ENCODE data around the gene AP5Z1.

Gene AP5Z1

DNA sequence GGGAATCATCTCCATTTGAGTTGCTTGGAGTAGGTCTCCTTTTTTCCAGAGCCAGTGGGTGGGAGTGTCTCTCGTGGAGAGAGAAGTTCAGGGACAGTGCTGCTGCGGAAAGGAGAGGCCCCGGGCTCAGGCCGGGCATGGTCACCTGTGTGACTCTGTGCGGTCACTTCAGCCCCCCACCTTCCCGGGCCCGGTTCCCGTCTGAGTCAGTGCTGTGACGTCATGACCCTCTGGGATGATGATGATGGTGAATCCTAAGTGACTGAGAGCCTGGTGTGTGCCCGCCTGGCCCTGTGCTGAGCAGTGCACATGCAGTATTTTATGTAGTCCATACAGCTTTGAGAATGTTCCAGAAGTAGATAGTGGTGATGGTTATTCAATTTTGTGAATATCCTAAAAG is 32.6 kb upstream of the AP5Z1 start:
- Histone ChIP-seq H3K27ac (replicated peaks) (no peak overlapping the region), H3K27me3 (ENCODE audit: insufficient read depth, poor library complexity, severe bottlenecking) (no peaks in the 10 kb centered on the region), H3K4me3 (replicated peaks; ENCODE audit: insufficient read depth, low read length) (no peak overlapping the region)
- TF ChIP-seq, protein P1, sequence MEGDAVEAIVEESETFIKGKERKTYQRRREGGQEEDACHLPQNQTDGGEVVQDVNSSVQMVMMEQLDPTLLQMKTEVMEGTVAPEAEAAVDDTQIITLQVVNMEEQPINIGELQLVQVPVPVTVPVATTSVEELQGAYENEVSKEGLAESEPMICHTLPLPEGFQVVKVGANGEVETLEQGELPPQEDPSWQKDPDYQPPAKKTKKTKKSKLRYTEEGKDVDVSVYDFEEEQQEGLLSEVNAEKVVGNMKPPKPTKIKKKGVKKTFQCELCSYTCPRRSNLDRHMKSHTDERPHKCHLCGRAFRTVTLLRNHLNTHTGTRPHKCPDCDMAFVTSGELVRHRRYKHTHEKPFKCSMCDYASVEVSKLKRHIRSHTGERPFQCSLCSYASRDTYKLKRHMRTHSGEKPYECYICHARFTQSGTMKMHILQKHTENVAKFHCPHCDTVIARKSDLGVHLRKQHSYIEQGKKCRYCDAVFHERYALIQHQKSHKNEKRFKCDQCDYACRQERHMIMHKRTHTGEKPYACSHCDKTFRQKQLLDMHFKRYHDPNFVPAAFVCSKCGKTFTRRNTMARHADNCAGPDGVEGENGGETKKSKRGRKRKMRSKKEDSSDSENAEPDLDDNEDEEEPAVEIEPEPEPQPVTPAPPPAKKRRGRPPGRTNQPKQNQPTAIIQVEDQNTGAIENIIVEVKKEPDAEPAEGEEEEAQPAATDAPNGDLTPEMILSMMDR (IDR thresholded peaks at IDR 0.05; ENCODE audit: insufficient read depth, low read length), result no peak
- DNase-seq (ENCODE audit: low read depth in 1 of 2, low spot score in 1 of 2), result no peak

DNA sequence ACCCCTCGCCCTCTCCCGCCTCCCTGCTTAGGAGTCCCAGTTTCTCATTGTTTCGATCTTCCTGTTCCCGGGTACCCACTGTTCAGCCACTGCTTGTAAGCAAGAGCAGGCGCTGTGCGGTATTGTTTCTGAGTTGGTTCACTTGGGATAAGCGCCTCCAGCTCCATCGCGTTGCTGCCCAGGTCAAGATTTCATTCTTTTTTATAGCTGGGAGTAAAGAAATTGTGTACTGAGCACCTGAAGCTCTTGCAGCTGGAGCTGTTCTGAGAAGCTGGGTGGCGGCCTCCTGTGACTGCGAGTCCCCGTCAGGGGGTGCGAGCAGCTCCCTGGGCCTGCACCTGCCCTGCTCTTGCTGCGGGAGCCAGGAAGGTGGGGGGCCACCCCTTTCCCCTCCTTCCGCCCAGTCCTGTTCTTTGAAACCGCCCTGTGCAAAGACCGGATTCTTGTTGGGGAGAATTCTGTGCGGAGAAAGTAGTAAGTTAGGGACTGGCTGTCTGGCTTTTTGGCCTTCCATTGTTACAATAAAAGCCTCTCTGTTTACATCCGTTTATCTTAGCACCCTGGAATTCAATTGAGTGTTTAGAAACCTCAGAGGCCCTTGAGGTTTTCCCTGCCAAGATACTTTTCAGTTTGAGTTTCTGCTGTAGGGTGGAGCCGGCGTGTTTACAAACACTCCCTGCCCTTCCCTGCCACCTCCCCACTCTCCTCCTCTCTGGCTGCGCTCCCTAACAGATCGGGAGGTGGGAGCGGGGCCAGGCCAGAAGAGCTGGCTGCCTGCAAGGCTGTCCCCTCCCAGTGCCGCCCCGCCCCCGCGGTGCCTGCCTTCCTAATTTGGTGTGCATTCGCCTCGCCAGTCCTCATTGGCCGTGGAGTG is 30.8 kb upstream of the AP5Z1 start:
- no peak; the same call in 1 of the 2 replicates for TF ChIP-seq SPI1 (IDR thresholded peaks at IDR 0.05; ENCODE audit: borderline replicate concordance, low read depth)
- TF ChIP-seq, protein P2, sequence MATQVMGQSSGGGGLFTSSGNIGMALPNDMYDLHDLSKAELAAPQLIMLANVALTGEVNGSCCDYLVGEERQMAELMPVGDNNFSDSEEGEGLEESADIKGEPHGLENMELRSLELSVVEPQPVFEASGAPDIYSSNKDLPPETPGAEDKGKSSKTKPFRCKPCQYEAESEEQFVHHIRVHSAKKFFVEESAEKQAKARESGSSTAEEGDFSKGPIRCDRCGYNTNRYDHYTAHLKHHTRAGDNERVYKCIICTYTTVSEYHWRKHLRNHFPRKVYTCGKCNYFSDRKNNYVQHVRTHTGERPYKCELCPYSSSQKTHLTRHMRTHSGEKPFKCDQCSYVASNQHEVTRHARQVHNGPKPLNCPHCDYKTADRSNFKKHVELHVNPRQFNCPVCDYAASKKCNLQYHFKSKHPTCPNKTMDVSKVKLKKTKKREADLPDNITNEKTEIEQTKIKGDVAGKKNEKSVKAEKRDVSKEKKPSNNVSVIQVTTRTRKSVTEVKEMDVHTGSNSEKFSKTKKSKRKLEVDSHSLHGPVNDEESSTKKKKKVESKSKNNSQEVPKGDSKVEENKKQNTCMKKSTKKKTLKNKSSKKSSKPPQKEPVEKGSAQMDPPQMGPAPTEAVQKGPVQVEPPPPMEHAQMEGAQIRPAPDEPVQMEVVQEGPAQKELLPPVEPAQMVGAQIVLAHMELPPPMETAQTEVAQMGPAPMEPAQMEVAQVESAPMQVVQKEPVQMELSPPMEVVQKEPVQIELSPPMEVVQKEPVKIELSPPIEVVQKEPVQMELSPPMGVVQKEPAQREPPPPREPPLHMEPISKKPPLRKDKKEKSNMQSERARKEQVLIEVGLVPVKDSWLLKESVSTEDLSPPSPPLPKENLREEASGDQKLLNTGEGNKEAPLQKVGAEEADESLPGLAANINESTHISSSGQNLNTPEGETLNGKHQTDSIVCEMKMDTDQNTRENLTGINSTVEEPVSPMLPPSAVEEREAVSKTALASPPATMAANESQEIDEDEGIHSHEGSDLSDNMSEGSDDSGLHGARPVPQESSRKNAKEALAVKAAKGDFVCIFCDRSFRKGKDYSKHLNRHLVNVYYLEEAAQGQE (IDR thresholded peaks at IDR 0.05; ENCODE audit: insufficient replicate concordance, low read depth), result no peak
- no peak for TF ChIP-seq GABPA (IDR thresholded peaks at IDR 0.05; ENCODE audit: low read depth)
- peak; percentile 37 for TF ChIP-seq POLR2AphosphoS5 (IDR thresholded peaks at IDR 0.05; ENCODE audit: low read depth)
- TF ChIP-seq, protein P1 (IDR thresholded peaks at IDR 0.05; ENCODE audit: insufficient read depth, low read length), result no peak
- Histone ChIP-seq H3K4me3 (replicated peaks; ENCODE audit: insufficient read depth, low read length) (no peak overlapping the region), H3K27me3 (ENCODE audit: insufficient read depth, poor library complexity, severe bottlenecking) (no peaks in the 10 kb centered on the region), H3K27ac (replicated peaks) (peak overlapping the region; percentile 74)
- peak; percentile 54 to 90 for DNase-seq (ENCODE audit: low read depth in 1 of 2, low spot score in 1 of 2)

DNA sequence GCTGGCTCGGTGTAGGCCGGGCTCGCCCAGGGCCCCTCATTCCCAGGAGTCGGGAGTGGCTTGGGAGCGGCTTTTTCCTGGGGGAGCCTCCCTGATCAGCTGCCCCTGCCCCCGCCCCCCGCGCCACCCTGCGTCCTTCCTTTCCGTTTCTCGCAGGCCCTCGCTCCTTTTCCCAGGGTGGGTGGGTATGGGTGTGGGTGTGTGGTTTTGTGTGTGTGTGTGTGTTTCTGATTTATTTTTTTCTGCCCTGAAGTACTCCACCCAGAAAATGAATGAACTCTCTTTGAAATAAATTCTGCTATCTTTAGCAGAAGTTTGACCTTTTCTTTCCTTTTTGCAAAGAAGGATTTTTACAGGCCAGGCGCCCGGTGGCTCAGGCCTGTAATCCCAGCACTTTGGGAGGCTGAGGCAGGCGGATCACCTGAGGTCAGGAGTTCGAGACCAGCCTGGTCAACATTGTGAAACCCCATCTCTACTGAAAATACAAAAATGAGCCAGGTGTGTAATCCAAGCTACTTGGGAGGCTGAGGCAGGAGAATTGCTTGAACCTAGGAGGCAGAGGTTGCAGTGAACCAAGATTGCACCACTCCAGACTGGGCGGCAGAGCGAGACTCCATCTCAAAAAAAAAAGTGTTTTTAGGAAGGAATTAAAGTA is 30.0 kb upstream of the AP5Z1 start:
- TF ChIP-seq, protein P1 (IDR thresholded peaks at IDR 0.05; ENCODE audit: insufficient read depth, low read length), result no peak
- no peak for TF ChIP-seq GABPA (IDR thresholded peaks at IDR 0.05; ENCODE audit: low read depth)
- no peak for DNase-seq (ENCODE audit: low read depth in 1 of 2, low spot score in 1 of 2)
- Histone ChIP-seq H3K27me3 (ENCODE audit: insufficient read depth, poor library complexity, severe bottlenecking) (no peaks in the 10 kb centered on the region), H3K27ac (replicated peaks) (peak overlapping the region; percentile 74), H3K4me3 (replicated peaks; ENCODE audit: insufficient read depth, low read length) (peak overlapping the region; percentile 15)

DNA sequence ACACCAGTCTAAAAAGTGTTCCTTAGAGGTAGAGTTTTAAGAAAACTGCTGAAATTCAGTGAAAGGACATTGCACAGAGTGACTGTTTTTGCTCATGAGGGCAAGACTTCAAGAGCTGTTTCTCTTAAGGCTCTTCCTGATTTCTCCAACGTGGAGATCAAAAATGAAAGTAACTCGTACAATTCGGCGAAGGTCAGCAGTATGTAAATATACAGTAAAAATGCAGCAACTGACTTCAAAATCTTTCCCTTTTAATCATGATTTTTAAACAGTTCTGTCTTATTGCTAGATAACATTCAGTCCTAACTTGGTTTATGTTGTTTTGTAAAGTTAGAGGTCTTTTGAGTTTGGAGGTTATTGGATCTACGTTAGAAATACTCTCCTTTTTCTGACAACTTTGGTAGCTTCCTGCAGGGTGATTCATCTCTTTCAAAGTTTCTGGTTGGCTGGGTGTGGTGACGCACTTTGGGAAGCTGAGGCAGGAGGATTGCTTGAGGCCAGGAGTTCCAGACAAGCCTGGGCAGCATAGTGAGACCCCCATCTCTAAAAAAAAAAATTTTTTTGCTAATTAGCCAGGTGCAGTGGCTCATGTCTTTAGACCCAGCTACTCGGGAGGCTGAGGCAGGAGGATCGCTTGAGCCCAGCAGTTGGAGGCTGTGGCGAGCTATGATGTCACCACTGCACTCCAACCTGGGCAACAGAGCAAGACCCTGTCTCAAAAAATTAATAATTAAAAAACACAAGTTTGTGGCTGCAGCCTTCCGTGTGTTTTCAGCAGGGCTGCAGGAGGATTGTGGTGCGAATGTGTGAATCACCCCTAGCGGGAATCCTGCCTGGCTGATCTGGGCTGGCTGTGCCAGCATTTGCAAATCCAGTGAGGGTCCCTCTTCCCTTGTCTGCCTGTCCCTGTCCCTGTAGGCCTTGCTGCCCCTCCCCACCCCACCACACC is 29.2 kb upstream of the AP5Z1 start:
- DNase-seq (ENCODE audit: low read depth in 1 of 2, low spot score in 1 of 2), result peak; percentile 31 to 39
- TF ChIP-seq, protein P2 (IDR thresholded peaks at IDR 0.05; ENCODE audit: insufficient replicate concordance, low read depth), result no peak
- TF ChIP-seq, protein P1 (IDR thresholded peaks at IDR 0.05; ENCODE audit: insufficient read depth, low read length), result no peak
- TF ChIP-seq SPI1 (IDR thresholded peaks at IDR 0.05; ENCODE audit: borderline replicate concordance, low read depth) (peak; percentile 39; the same call in 1 of the 2 replicates), GABPA (IDR thresholded peaks at IDR 0.05; ENCODE audit: low read depth) (no peak), POLR2AphosphoS5 (IDR thresholded peaks at IDR 0.05; ENCODE audit: low read depth) (no peak)
- H3K27ac ChIP-seq (replicated peaks), result peak overlapping the region; percentile 74
- peak overlapping the region; percentile 15 for H3K4me3 ChIP-seq (replicated peaks; ENCODE audit: insufficient read depth, low read length)
- H3K27me3 ChIP-seq (ENCODE audit: insufficient read depth, poor library complexity, severe bottlenecking), result no peaks in the 10 kb centered on the region
